ENCODE data around the gene LENG8. TPM values are rescaled to one million over a fixed set of nuclear protein-coding genes. Genes with fewer than 3 reads are reported as not detected.

LENG8 gene
- total and polyA plus RNA-seq, 2 of the 8 experiments (the other 6 are each of a cell fraction or from before 2014, with no cell fraction given): 62.2 to 108 TPM

- no peak for TF ChIP-seq SAP30 (IDR thresholded peaks at IDR 0.05; ENCODE audit: insufficient read depth, insufficient replicate concordance, low read length)
- no peak for TF ChIP-seq GABPA (IDR thresholded peaks at IDR 0.05; ENCODE audit: borderline replicate concordance, insufficient read depth, low read length)
- TF ChIP-seq E2F6 (IDR thresholded peaks at IDR 0.05): 0 out of 2 replicates have a peak, but pooled peaks have one; percentile 10
- TF ChIP-seq TAF7 (optimal IDR thresholded peaks at IDR 0.05; ENCODE audit: borderline replicate concordance, low read depth, low read length): peak; percentile 11
- TF ChIP-seq SIRT6 (IDR thresholded peaks at IDR 0.05; ENCODE audit: low read length): no peak
- TF ChIP-seq MAFK (IDR thresholded peaks at IDR 0.05; ENCODE audit: low read depth, low read length): no peak
- no peak for TF ChIP-seq NANOG (IDR thresholded peaks at IDR 0.05; ENCODE audit: insufficient read depth, low read depth, low read length, poor library complexity, severe bottlenecking)
- TF ChIP-seq KDM4A (IDR thresholded peaks at IDR 0.05; ENCODE audit: low read depth, low read length, severe bottlenecking): peak; percentile 59
- TF ChIP-seq CHD1 (IDR thresholded peaks at IDR 0.05; ENCODE audit: low read depth, low read length): no peak
- TF ChIP-seq EGR1 (IDR thresholded peaks at IDR 0.05; ENCODE audit: borderline replicate concordance, low read depth, low read length): no peak
Observed at GRCh38 chr19:54463531-54464043, 14.6 kb downstream of the LENG8 start, which contains the start of gene LENG9 (continued).

Data from H1 (cell line).